IMR-90 (cell line): Measurements from ENCODE around the gene SNRNP40. TPM values are rescaled to one million over a fixed set of nuclear protein-coding genes. Genes with fewer than 3 reads are reported as not detected.

Source experiments
- polyA plus RNA-seq, 3 experiments: library from polyadenylated mRNA; depleted of rRNA; stranded (reverse); fragments of >200 nt; gene quantifications; 2 replicates each; pipeline ENCODE4 v1.2.3, GENCODE V29; 2012; ENCODE audit warnings: low replicate concordance in 1 of 3
- total RNA-seq: library from RNA; depleted of rRNA; stranded (reverse); fragments of >200 nt; gene quantifications from 2 replicates; pipeline ENCODE4 v1.2.3, GENCODE V29; 2012; rRNA removed

Gene SNRNP40
- total and polyA plus RNA-seq, 2 of the 4 experiments (the other 2 are of a cell fraction), result 52.3 to 178 TPM

Other genes starting within 250 kb of the SNRNP40 start
- gene PUM1, start 231.1 kb downstream of the SNRNP40 start, total RNA-seq, result 71.9 and 137 TPM in 2 replicates
- 65.2 and 75.4 TPM in 2 replicates for gene PUM1, start 231.1 kb downstream of the SNRNP40 start, polyA plus RNA-seq (2012; rRNA removed)
- under 0.01 TPM in 2 replicates for gene NKAIN1, start 56.9 kb downstream of the SNRNP40 start, total RNA-seq
- gene NKAIN1, start 56.9 kb downstream of the SNRNP40 start, polyA plus RNA-seq (2012; rRNA removed), result 0.09 TPM in 1 of 2 replicates, not detected in the other
- gene ZCCHC17, start 244 bp upstream of the SNRNP40 start, total RNA-seq, result 48.4 and 63.0 TPM in 2 replicates
- 44.1 and 48.9 TPM in 2 replicates for gene ZCCHC17, start 244 bp upstream of the SNRNP40 start, polyA plus RNA-seq (2012; rRNA removed)
- 4.8 and 5.6 TPM in 2 replicates for gene FABP3, start 76.3 kb upstream of the SNRNP40 start, total RNA-seq
- gene FABP3, start 76.3 kb upstream of the SNRNP40 start, polyA plus RNA-seq (2012; rRNA removed), result 6.6 and 8.6 TPM in 2 replicates
- gene SERINC2, start 116.4 kb upstream of the SNRNP40 start, total RNA-seq, result 2.0 and 3.1 TPM in 2 replicates
- 59.5 and 64.8 TPM in 2 replicates for gene SERINC2, start 116.4 kb upstream of the SNRNP40 start, polyA plus RNA-seq (2012; rRNA removed)